NOMO-1 (cell line): ENCODE measurements around the gene C20orf204.
"Not testable (repeated sequence)": the region's sequence is repeated elsewhere in the genome, so short reads cannot be mapped to it uniquely, and the experiment has no call there.

Source experiments
- DNase-seq, 2 experiments: peaks; one replicate each; lab custom pipeline; 2025; ENCODE audit not compliant: unreplicated experiment in 2 of 2; lab: John Stamatoyannopoulos, UW

C20orf204 gene

GRCh38 chr20:64081624-64081964, 45.6 kb downstream of the C20orf204 start:
- no peak for DNase-seq

DNA sequence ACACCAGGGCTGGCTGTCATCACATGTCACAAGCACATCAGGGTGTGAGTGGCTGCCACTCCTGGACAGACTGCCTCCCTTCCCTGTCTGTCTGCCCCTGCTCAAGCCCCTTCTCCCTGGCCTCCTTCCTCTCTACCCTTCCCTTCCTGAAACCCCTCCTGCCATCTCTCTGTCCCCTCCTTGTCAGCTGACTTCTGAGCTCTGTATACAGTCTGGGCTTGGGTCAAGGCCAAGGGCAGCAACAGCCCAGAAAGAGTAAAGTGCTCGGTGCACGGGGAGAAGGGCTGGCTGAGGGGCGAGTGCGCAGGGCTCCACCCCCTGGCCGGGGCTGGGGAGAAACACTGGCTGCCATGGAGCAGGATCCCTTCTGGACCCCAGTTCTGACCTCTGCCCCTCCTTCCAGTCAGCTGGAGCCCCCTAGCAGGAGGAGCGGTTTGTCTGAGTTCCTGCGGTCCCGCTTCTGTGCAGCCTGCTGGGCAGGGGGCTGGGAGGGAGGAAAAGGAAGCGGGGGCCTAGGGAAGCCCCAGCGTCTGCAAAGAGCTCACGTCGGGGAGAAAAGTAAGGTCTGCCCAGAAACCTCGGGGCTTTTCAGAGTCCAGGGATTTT, 46.2 kb downstream of the C20orf204 start:
- no peak for DNase-seq

GRCh38 chr20:64082820-64083377, 46.9 kb downstream of the C20orf204 start:
- DNase-seq: no peak

DNA sequence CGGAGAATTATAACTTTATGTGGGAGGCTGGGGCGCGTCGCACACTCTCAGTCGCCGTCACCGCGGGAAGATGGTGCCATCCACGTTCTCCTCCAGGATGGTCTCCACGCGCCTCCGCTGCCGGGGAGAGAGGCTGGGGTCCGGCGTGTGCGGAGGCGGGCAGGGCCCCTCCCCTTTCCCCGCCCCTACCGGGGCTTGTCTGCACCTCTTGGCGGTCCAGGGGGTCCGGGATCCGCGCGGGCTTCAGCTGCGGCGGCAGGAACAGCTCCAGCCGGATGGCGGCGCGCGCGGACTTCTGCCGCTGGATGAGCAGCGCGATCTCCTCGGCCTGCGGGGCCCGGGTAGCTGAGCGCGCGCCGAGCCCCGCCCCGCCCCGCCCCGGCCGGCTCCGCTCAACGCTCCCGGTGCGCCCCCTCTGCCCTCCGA, 47.4 kb downstream of the C20orf204 start:
- DNase-seq: peak; percentile 54 to 61

DNA sequence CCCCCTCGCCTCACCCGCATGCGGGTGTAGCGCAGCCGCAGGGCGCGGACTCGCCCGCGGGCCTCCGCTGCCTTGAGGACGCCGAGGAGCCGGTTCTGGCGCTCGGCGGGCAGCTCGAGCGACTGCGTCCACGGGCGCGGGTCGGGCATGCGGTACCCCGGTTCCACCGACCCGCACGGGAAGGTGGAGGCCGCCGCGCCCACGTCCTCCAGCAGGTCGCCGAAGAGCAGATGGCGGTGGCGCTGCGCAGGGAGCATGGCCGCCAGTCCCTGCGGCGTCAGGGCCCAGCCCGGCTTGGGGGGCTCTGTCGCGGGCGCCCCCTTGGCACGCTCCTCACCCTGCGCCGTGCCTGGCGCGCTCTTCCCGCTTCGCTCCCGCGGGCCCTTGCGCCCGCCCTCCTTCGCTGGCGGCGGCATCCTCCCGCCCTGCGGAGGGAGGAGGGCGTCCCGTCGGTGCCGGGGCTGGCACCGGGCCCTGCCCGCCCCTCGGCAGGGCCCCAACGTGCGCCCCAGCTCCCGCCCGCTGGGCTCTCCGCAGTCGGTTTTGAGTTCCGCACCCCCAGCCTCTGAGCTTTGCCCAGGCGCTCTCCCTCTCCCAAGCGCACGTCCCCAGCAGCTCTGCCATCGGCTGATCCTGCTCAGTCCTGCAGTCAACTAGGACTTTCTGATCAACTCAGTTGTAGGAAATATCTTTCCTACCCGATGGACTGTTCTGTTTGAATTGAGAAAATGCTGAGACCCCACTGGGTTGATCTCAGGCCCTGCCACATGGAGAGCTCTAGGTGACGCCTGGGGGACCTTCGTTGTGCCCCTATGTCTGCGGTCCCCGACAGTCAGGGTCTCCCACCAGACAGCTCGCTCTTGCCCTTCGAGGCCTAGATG, 48.1 kb downstream of the C20orf204 start, which contains the start of gene LKAAEAR1:
TSS of gene LKAAEAR1 (minus strand) at position 595 of the 881 bp plus-strand sequence. CDS start at position 416, 179 bp downstream.
- DNase-seq: peak in 1 of 2 experiments; percentile 49

- no peak for DNase-seq
These were observed 48.7 kb downstream of the C20orf204 start for GRCh38 chr20:64084685-64085152.

- DNase-seq: no peak
These were observed 50.8 kb downstream of the C20orf204 start for GRCh38 chr20:64086801-64087200.

GRCh38 chr20:64087226-64087825, 51.3 kb downstream of the C20orf204 start:
- DNase-seq: not testable (repeated sequence)

DNA sequence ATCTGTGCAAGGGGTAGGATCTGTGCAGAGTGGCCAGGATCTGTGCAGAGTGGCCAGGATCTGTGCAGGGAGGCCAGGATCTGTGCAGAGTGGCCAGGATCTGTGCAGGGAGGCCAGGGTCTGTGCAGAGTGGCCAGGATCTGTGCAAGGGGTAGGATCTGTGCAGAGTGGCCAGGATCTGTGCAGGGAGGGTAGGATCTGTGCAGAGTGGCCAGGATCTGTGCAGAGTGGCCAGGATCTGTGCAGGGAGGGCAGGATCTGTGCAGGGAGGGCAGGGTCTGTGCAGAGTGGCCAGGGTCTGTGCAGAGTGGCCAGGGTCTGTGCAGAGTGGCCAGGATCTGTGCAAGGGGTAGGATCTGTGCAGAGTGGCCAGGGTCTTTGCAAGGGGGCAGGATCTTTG, 52.6 kb downstream of the C20orf204 start:
- DNase-seq: not testable (repeated sequence)
